ENCODE data around the gene LACTB.

The LACTB gene

GRCh38 chr15:63124506-63124905 is 2.8 kb downstream of the LACTB start:
- DNase-seq (ENCODE audit: low spot score), result no peak

- no peak for DNase-seq (ENCODE audit: low spot score)
These were observed 5.1 kb downstream of the LACTB start for GRCh38 chr15:63126726-63127125.

DNA sequence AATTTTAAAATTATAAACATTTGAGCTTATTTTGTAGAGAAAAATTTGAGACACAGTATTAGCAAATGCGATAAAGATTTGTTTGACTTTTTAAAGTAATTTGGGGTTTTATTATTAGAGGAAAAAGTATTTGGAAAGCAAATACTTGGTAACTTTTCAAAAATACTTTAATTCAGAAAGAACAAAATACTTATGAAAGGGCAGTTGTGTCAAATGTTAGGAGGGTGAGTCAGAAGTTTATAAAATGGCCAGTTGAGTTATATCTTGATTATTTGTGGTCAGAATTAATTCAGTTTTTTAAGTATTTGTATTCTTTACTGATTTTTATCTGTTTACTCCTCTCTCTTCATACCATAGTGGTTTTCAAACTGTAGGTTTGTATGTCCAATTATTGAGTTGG is 12.1 kb downstream of the LACTB start:
- no peak for DNase-seq (ENCODE audit: low spot score)

DNA sequence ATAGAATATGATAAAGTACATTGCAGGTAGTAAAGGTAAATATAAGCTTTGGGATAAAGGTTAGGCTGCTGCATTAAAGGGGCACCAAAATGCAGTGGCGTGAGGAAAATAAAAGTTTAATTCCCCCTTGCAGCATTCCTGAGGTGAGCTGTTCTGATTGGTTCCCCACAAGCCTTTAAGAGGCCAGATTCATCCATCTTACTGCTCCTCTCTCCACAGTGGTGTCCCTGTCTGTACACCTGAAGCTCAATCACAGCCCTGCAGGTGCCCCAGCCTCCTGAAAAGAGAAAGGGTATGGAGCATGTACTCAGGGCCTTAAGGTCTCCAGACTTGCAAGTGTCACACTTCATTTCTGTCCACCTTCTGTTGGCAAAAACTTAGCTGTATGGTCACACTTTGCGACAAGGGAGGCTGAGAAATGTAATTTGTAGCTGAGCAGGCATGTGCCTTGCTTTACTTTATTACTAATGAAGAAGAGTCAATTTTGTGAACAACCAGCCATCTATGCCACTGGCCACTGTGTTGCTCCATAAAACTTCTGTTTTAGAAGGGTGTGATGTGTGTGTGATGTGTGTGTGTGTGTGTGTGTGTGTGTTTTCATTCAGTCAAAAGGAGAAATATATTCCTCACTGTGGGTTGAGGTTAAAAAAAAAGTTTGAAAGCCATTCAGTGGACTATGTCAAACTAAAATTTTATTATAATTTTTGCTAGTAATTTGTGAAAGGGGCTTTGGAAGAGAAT is 12.8 kb downstream of the LACTB start:
- no peak for DNase-seq (ENCODE audit: low spot score)

- DNase-seq (ENCODE audit: low spot score), result no peak
These were observed 13.6 kb downstream of the LACTB start for GRCh38 chr15:63135281-63135680.

DNA sequence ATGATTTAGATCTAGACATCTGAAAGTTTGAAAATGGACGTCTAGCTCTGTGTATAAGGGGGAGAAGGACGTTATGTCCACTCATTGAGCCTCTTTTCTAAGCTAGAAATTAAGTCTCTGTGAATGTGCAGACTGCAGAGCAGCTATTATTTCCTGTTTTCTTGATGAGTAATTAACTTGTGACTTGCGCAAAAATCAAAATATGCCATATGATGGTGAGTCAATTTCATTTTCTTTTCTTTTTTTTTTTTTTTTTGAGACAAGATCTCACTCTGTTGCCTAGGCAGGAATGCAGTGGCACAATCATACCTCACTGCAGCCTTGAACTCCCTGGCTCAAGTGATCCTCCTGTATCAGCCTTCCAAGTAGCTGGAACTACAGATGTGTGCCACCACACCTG is 14.1 kb downstream of the LACTB start:
- DNase-seq (ENCODE audit: low spot score), result no peak

GRCh38 chr15:63136742-63137141 is 15.1 kb downstream of the LACTB start:
- no peak for DNase-seq (ENCODE audit: low spot score)

GRCh38 chr15:63140936-63141335 is 19.3 kb downstream of the LACTB start:
- DNase-seq (ENCODE audit: low spot score), result no peak

DNA sequence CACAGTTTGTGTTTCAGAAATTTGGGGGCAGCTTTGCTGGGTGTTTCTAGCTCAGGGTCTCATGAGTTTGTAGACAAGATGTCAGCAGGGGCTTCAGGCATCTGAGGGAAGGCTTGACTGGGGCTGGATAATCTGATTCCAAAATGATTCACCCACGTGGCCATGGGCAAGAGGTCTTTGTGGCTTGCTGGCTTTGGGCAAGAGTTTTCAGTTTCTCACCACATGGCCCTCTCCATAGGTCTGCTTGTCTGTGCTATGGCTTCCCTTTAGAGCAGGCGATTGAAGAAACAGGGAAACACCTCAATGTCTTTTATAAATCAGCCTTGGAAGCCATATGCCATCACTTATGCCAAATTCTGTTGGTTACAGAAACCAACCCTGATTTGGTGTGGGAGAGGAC is 23.8 kb downstream of the LACTB start:
- no peak for DNase-seq (ENCODE audit: low spot score)

DNA sequence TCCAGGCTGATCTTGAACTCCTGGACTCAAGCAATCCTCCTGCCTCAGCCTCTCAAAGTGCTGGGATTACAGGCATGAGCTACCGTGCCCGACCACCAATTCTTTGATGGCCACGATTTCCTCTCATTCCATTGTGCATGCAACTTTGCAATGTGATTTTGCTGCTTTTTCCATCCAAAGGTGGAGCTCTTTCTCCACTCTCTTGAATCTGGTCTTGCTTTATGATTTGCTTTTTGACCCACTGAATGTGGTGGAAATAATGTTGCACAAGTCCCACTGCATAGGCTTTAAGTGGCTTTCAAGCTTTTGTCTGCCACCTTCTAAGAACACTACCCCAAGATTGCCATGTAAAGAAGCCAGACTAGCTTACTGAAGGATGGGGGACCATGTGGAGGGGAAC is 25.0 kb downstream of the LACTB start:
- DNase-seq (ENCODE audit: low spot score), result no peak

- DNase-seq (ENCODE audit: low spot score), result no peak
These were observed 30.0 kb downstream of the LACTB start for GRCh38 chr15:63151665-63152064.

DNA sequence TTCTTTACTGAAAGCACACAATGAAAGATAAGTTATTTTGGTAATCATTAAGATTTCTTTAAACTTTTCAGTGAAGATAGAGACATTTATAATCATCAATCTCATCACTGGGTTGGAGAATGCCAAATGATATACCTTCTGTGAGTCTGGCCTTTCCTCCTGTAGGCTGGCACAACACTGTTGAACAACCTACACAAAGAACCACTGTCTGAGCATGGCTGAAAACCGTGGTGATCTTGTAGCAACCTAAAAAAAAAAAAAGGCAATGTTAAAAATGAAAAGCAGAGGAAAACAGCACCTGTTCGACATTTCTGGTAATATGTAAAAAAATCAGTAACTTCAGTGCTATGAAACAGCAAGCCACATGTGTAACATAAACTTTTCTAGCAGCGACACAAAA is 33.8 kb downstream of the LACTB start:
- peak; percentile 16 for DNase-seq (ENCODE audit: low spot score)

DNA sequence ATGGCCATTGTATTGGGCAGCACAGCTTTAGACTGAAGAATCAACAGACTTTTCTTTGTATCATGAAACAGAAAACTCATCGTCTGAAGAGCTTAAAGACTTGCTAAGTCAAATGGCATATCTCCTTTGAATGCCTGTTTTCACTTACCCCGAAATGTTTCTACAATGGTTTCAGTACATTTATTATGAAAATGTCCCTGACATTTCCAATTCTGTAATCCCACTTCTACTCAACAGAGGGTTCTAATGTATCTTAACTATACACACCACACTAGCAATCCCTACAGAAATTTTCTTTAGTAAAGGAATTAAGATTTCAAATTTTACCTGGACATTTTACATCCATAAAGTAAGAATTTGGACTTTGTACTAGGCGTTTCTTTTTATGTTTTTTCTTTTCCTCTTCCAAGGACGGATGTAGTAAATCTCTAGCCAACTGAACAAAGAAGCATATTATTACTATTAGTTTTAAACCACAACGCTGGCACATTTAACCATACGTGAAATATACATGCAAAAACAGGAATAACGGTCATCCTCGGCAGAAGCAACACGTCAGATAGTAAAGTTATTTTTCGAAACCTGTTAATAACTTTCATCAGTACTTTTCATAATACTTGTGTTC is 34.5 kb downstream of the LACTB start:
- peak; percentile 44 for DNase-seq (ENCODE audit: low spot score)

- peak; percentile 63 for DNase-seq (ENCODE audit: low spot score)
These were observed 35.1 kb downstream of the LACTB start for GRCh38 chr15:63156755-63157117.

DNA sequence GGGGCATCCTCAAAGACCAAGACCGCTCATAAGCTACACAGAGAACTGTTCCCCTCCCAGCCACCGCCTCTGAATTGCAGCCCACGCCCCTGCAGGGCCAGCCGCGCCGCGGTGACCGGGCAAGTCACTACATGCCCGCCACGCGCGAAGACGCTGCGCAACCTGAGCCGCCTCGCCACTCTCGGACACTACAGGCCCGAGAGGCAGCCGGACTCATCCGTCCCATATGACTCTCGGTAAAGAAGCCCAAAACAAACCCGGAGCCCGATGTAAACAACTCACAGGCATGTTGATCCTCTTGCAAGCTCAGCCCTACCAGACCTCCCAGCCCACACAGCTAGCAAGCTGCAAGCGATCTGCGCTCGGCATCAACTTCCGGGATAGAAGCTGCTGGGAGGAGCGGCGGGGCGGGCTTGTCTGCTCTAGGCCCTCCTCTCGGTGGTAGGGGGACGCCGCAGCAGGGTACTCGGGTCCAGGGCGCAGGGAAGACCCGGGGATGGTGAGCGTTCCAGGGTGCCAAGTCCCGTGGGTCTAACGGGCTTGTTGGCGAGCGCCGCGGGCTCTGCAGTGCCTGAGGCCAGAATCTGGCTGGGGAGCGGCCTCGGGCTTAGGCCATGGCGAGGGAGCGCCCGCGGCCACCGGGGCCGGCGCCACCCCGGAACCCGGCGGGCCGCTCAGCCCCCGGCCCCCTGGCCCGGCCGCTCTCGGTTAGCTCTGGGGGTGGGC is 35.6 kb downstream of the LACTB start, which contains the start of gene RPS27L:
RPS27L (minus strand) TSS at position 360 of the 726 bp plus-strand sequence; CDS start at position 288, 72 bp downstream.
- DNase-seq (ENCODE audit: low spot score), result peak; percentile 93

- DNase-seq (ENCODE audit: low spot score), result peak; percentile 54
These were observed 36.3 kb downstream of the LACTB start for GRCh38 chr15:63157891-63158431.

DNA sequence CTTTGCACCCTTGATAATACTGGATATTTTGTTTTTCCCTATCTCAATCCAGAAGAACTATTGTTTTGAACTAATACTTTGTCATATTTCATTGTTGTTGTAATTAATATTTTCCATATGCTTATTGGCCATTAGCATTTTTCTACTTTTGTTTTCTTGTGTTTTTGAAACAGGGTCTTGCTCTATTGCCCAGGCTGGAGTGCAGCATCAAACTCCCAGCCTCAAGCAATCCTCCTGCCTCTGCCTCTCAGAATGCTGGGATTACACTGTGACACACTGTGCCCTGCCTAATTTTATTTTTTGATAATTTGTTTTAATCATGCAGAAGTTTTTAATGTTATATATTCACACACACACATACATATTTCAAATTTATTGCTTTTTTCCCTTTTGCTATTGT is 39.0 kb downstream of the LACTB start:
- no peak for DNase-seq (ENCODE audit: low spot score)

DNA sequence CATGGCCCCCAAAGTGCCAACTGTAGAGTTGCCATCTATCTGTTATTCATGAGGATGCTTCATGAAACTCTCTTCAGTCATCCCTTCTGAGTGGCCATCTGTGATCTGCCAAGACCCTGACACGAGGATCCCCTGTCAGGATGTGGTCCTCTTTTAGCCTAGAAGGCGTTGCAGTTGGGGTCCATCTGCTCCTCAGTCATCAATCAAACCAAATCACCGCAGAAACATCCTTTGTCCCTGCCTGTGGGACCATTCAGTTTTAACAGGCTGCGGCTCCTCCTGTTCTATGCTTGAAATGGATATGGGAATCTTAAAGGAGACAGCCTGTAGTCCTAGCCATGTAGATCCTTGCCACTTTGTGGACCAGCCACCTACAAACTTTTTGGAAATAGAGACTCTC is 41.6 kb downstream of the LACTB start:
- DNase-seq (ENCODE audit: low spot score), result no peak

- no peak for DNase-seq (ENCODE audit: low spot score)
These were observed 43.7 kb downstream of the LACTB start for GRCh38 chr15:63165166-63165859.

DNA sequence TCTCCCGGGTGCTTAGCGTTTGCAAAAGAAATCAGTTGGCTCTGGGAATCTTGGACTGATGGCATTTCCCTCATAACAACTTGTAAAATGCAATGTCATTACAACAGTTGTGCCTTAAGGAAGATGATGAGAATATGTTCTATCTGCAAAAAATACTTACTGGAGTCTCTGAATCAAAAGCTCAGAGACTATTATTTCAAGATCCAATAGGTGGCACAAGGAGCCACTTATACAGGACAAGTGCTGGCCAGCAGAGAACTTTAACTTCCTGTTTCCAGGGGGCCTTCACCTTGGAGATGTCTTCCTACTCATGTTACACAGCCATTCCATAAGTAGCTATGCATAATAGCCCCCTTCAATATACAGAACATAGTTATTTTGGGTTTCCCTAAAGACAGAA is 44.6 kb downstream of the LACTB start:
- DNase-seq (ENCODE audit: low spot score), result no peak

DNA sequence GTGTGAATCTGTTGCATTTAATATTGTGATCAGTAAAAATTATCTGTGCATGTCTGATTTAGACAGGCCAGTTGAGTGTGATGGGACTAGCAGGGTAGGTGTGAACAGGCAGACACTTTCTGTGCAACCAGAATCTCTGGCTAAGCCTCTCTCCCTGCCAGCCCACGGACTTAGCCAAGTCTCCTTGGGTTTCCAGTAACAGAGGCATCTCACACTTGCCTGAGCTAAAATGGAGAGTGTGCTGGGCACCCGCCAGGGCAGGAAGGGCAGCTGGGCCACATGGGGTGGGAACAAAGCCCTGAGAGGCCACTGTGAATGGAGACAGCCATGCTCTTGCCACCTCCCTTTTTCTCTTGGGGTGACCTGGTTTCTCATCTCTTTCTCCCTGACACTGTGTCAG is 48.1 kb downstream of the LACTB start:
- no peak for DNase-seq (ENCODE audit: low spot score)

GRCh38 chr15:63172376-63172775 is 50.7 kb downstream of the LACTB start:
- DNase-seq (ENCODE audit: low spot score), result no peak

Data from globus pallidus (tissue), 1 donor.